Transverse colon (tissue), 4 donors: ENCODE measurements around the gene TUBB. TPM values are rescaled to one million over a fixed set of nuclear protein-coding genes. Genes with fewer than 3 reads are reported as not detected.

ENCODE experiments used
- DNase-seq: peaks from one replicate; pipeline ENCODE4 v3.0.0-alpha.2; 2019
- H3K27ac ChIP-seq, 4 donors: fragments of 200-600 bp; sonication (generic); 2 replicates each; pipeline ENCODE4 v1.5.1; 2016 to 2018; ENCODE audit warnings: inconsistent platforms in 4 of 4
- H3K27me3 ChIP-seq: fragments of 200-600 bp; sonication (generic); 2 replicates; pipeline ENCODE4 v1.5.1; 2017; ENCODE audit warnings: inconsistent platforms
- H3K36me3 ChIP-seq, 4 donors: fragments of 200-600 bp; sonication (generic); 2 replicates each; pipeline ENCODE4 v1.5.1; 2017 to 2019; ENCODE audit warnings: inconsistent platforms in 4 of 4
- H3K4me1 ChIP-seq, 4 donors: fragments of 200-600 bp; sonication (generic); 2 replicates each; pipeline ENCODE4 v1.5.1; 2017 to 2020; ENCODE audit warnings: inconsistent platforms in 4 of 4
- H3K4me3 ChIP-seq, 4 donors: fragments of 200-600 bp; sonication (generic); 1 replicate in 1 of 4; 2 replicates in 3 of 4; pipeline versions ENCODE4 v1.5.1 to v1.6.1; 2017 to 2019; ENCODE audit warnings: inconsistent platforms in 4 of 4
- H3K9me3 ChIP-seq, 2 donors: fragments of 200-600 bp; sonication (generic); 2 replicates each; pipeline ENCODE4 v1.5.1; 2017 to 2019; ENCODE audit warnings: inconsistent platforms in 2 of 2
- EP300 ChIP-seq: sonication (generic); formaldehyde crosslinking; IDR thresholded peaks from one replicate; pipeline ENCODE4 v1.6.1; 2017; ENCODE audit warnings: antibody characterized with exemption, low read depth
- POLR2A ChIP-seq: fragments of 450-650 bp; IDR thresholded peaks from one replicate; pipeline ENCODE4 v1.6.1; 2016; ENCODE audit warnings: antibody characterized with exemption, mild to moderate bottlenecking, moderate library complexity
- POLR2AphosphoS5 ChIP-seq, 3 donors: sonication (generic); formaldehyde crosslinking; IDR thresholded peaks; one replicate each; pipeline ENCODE4 v1.6.1; 2016; ENCODE audit warnings: antibody characterized with exemption in 3 of 3
- WGBS, 2 donors: methylation state at CpG; one replicate each; pipeline ENCODE4 v1.1.5; 2018; ENCODE audit warnings: low coverage in 1 of 2; 5-methylcytosine and 5-hydroxymethylcytosine counted together
- in situ Hi-C, 4 donors: fragments of 200-750 bp; cut with MboI; loops; one replicate each; pipeline versions ENCODE4 v1.15.0 to v1.15.1; 2017; ENCODE audit warnings: low sequenced_read_pairs in 3 of 4, low pct_ligation_motif_present in 1 of 4, low pct_unique_long_range_greater_than_20kb in 1 of 4
- intact Hi-C: fragments of 100-400 bp; cut with DNase I; formaldehyde crosslinking; loops from one replicate; pipeline ENCODE4 v1.15.1; 2023; ENCODE audit warnings: low total_unique reads
- total RNA-seq, 4 donors: library from RNA; depleted of rRNA; stranded (reverse); fragments of >200 nt; gene quantifications; one replicate each; pipeline ENCODE4 v1.1.0, GENCODE V29; 2016
- TF ChIP-seq, protein P1 (sequence below), 5 experiments: fragments of 200-600 bp in 3 of 5; fragments of 450-650 bp in 2 of 5; sonication (generic) in 3 of 5; IDR thresholded peaks; 1 replicate in 2 of 5; 2 replicates in 3 of 5; pipeline ENCODE4 v1.5.1; 2016 to 2017; ENCODE audit warnings: antibody characterized with exemption in 5 of 5, inconsistent platforms in 3 of 5, mild to moderate bottlenecking in 2 of 5, moderate library complexity in 1 of 5

The TUBB gene
- total RNA-seq, 4 donors from 2014 or later, result 77.1 to 128 (median 106) TPM

DNA sequence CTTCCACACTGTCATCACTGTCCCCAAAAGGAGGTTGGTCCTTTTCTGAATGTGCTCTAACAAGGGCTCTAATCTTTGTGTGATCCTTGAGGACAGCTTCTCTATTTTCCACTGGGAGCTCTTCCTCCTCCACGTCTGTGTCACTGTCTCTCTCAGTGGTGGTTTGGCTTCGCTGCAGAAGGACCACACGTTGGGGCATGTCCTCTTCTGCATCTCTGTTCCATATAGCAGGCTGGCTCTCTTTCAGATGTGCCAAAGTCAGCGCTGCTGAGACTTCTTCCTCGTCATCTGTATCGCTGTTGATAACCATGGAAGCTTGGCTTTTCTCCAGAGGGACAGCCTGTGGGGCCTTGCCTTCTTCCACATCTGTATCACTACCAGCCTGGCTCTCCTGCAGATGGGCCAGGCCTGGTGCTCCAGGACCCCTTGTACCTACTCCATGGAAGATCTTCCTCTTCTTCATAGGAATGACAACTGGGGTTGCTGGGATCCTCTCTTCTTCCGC, 7.7 kb upstream of the TUBB start:
- Histone ChIP-seq H3K27me3 (no peaks in the 10 kb centered on the region), H3K27ac (no peak overlapping the region), H3K36me3 (peaks cover 0 to 18% (median 4%) of the 10 kb centered on the region in 4 donors), H3K9me3 (no peaks in the 10 kb centered on the region), H3K4me1 (peaks cover 4 to 9% (median 7%) of the 10 kb centered on the region in 4 donors), H3K4me3 (no peak overlapping the region)
- 87 to 93% methylated on average over 3 to 7 of the region's 7 CpGs for WGBS, 2 donors
- TF ChIP-seq EP300, result no peak
- TF ChIP-seq POLR2AphosphoS5 (IDR thresholded peaks at IDR 0.05), result no peak
- TF ChIP-seq, protein P1, sequence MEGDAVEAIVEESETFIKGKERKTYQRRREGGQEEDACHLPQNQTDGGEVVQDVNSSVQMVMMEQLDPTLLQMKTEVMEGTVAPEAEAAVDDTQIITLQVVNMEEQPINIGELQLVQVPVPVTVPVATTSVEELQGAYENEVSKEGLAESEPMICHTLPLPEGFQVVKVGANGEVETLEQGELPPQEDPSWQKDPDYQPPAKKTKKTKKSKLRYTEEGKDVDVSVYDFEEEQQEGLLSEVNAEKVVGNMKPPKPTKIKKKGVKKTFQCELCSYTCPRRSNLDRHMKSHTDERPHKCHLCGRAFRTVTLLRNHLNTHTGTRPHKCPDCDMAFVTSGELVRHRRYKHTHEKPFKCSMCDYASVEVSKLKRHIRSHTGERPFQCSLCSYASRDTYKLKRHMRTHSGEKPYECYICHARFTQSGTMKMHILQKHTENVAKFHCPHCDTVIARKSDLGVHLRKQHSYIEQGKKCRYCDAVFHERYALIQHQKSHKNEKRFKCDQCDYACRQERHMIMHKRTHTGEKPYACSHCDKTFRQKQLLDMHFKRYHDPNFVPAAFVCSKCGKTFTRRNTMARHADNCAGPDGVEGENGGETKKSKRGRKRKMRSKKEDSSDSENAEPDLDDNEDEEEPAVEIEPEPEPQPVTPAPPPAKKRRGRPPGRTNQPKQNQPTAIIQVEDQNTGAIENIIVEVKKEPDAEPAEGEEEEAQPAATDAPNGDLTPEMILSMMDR (IDR thresholded peaks at IDR 0.05), result no peak
- intact Hi-C loops (no loop called here), in situ Hi-C loops (no loop called here)
- no peak for DNase-seq

DNA sequence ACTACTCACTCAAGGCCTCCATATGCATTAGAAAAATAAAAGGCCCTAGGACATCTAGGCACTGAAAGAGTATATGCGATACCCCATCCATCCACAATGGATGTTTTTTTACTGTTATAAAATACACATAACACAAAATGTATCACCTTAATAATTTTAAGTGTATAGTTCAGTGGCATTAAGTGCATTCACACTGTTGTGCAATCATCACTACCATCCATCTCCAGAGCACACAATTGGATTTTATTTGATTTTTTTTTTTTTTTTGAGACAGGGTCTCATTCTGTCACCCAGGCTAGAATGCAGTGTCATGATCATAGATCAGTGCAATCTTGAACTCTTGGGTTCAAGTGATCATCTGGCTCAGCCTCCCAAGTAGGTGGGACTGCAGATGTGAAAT, 5.9 kb upstream of the TUBB start:
- no peak overlapping the region for H3K27ac ChIP-seq
- no peak overlapping the region for H3K4me3 ChIP-seq
- H3K36me3 ChIP-seq, result peaks cover 0 to 18% (median 4%) of the 10 kb centered on the region in 4 donors
- TF ChIP-seq, protein P1 (IDR thresholded peaks at IDR 0.05), result no peak
- no peak for TF ChIP-seq POLR2A
- no peak for TF ChIP-seq EP300
- TF ChIP-seq POLR2AphosphoS5 (IDR thresholded peaks at IDR 0.05), result no peak
- intact Hi-C loops (no loop called here), in situ Hi-C loops (no loop called here)
- 93 to 100% methylated on average over 1 of the region's 1 CpG for WGBS, 2 donors
- no peaks in the 10 kb centered on the region for H3K27me3 ChIP-seq
- H3K9me3 ChIP-seq, result no peaks in the 10 kb centered on the region
- DNase-seq, result no peak
- H3K4me1 ChIP-seq, result peaks cover 4 to 25% (median 20%) of the 10 kb centered on the region in 4 donors

DNA sequence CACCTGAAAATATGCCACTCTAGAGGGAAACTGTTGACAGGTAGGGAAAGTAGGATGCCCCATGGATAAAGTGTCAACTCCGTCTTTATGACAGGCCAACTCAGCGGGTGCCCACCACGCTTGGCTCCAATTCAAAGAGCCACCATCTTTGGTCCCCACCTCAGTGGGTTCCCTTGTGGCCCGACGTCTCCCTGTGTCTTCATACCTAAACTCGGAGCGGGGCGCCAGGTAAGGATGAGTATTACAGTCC, 3.3 kb upstream of the TUBB start:
- intact Hi-C loops, result loop anchor here (2.0 kb wide), 1 partner anchor 30 kb away; the partner anchor contains the start of gene PPP1R18
- in situ Hi-C loops, result loop anchor here in 1 of 4 donors (5.0 kb wide), 1 partner anchor 35 kb away; no protein-coding TSS in a partner anchor
- Histone ChIP-seq H3K4me3 (peak overlapping the region; percentile 50 to 69 (median 60)), H3K27me3 (no peaks in the 10 kb centered on the region), H3K36me3 (peaks cover 0 to 12% (median 3%) of the 10 kb centered on the region in 4 donors), H3K9me3 (no peaks in the 10 kb centered on the region), H3K27ac (peak overlapping the region; percentile 93 to 99 (median 98)), H3K4me1 (peaks cover 4 to 34% (median 29%) of the 10 kb centered on the region in 4 donors)
- DNase-seq, result no peak
- WGBS, 2 donors, result 2% methylated on average over 7 of the region's 8 CpGs; no CpG with 5 or more reads in 1 of the 2 donors
- TF ChIP-seq POLR2A (no peak), POLR2AphosphoS5 (IDR thresholded peaks at IDR 0.05) (no peak)
- TF ChIP-seq, protein P1 (IDR thresholded peaks at IDR 0.05), result peak in 2 of 5 experiments; percentile 17 to 19

DNA sequence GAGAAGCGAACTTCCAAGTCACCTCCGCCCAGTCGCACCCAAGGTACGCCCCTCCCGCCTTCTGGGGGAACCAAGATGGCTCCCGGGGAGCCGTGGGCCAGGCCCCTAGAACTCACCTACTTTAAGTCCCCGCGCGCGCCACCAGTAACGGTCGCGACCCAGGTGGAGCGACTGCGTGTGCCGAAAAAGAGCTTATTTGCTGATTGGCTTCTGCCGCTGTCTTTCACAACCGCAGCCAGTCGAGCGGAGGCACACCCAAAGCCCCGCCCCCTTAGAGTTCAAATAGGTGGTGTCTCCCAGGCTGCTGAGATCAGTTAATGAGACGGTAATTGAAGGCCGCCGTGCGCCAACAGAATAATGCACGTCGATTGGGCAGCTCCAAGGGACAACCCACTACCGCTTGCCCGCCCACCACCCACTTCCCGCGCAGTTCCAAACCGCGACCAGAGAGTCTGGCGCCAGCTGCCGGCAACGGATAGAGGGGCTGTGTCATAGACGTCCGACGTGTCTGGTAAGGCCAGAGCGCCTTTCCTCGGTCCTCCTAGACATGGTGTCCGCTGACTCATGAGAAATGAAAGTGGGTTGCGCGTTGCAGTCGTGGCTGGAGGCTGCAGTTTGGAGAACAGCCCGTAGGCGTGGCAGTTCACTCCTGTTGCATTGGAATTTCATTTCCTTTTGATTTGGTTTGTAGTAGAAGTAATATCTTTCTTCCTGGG, 2.9 kb upstream of the TUBB start, which contains the start of gene MDC1:
MDC1 (minus strand) TSS at position 153 of the 716 bp plus-strand sequence. CDS start 2,106 bp downstream, outside the sequence.
- DNase-seq, result peak; percentile 99
- Histone ChIP-seq H3K36me3 (peaks cover 0 to 12% (median 3%) of the 10 kb centered on the region in 4 donors), H3K27ac (peak within 1 kb of the TSS; percentile 93 to 99 (median 98)), H3K4me3 (peak within 1 kb of the TSS; percentile 50 to 69 (median 60)), H3K9me3 (no peaks in the 10 kb centered on the region), H3K4me1 (peaks cover 4 to 39% (median 34%) of the 10 kb centered on the region in 4 donors), H3K27me3 (no peaks in the 10 kb centered on the region)
- peak; percentile 91 for TF ChIP-seq POLR2A
- TF ChIP-seq POLR2AphosphoS5 (IDR thresholded peaks at IDR 0.05), result peak; percentile 95 to 98 (median 97)
- TF ChIP-seq, protein P1 (IDR thresholded peaks at IDR 0.05), result peak; percentile 17 to 79 (median 43)
- no peak for TF ChIP-seq EP300
- in situ Hi-C loops, result loop anchor here in 1 of 4 donors (5.0 kb wide), 1 partner anchor 35 kb away; no protein-coding TSS in a partner anchor
- WGBS, 2 donors, result 0% methylated on average over 42 of the region's 48 CpGs; no CpG with 5 or more reads in 1 of the 2 donors
- intact Hi-C loops, result loop anchor here (2.0 kb wide), 1 partner anchor 30 kb away; the partner anchor contains the start of gene PPP1R18
